AG10803 (cell line): Measurements from ENCODE around the gene OLIG3.

ENCODE experiments used
- DNase-seq: peaks from one replicate; pipeline ENCODE4 v3.0.0; 2010; ENCODE audit warnings: low read depth
- H3K4me3 ChIP-seq: 2 replicates; pipeline ENCODE4 v1.5.1; 2011; ENCODE audit warnings: mild to moderate bottlenecking, low read length, control low read depth
- CTCF ChIP-seq: conservative IDR thresholded peaks from 2 replicates; pipeline ENCODE4 v1.5.1; 2011; ENCODE audit warnings: mild to moderate bottlenecking, low read length, control low read depth, inconsistent platforms

OLIG3 gene

GRCh38 chr6:137490006-137490905 is 3.9 kb downstream of the OLIG3 start:
- no peak for DNase-seq
- no peak overlapping the region for H3K4me3 ChIP-seq
- TF ChIP-seq CTCF: no peak

DNA sequence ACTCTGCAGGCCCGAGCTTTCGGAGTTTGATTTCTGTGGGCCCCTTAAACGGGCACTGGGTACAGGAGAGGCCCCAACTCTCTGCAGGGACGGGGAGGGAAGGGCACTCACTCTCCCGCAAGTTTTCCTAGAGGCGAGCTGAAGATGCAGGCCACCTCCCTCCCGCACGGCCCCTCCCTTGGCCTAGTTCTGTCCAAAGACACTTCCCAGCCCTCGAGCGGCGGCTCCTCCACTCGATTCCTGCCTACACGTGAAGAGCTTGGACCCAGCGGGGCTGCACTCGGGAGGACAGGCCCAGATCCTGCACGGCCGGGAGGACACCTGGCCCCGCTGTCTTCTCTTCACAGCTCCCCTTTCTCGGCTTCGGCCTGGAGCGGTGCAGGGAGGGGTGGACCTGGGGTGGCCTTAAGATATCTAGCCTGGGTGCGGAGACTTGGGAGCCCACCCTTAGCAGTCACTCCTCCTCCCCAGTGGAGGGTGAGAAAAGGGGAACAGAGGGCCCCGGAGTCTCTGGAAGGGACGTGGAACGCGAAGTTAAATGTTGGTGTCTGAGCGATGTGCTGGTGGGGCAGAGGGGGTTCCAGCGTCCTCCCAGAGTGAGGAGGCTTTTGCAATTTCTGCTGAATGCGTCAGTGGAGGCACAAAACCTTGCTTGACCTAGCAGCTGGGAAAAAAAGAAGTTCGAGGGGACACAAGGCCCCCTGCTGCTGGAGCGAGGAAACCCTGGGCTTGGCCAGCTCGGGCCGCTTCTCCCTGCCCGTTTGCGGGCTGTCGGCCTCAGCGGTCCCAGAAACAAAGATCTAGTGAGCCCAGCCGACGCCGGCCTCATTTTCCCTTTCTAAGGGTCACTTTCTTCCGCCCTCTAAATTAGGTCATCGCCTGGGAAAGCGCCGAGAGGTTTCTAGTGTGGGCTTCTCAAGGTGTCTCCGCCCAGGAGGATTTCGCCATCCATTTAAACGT is 4.9 kb downstream of the OLIG3 start:
- no peak for DNase-seq
- TF ChIP-seq CTCF: no peak
- no peak overlapping the region for H3K4me3 ChIP-seq

DNA sequence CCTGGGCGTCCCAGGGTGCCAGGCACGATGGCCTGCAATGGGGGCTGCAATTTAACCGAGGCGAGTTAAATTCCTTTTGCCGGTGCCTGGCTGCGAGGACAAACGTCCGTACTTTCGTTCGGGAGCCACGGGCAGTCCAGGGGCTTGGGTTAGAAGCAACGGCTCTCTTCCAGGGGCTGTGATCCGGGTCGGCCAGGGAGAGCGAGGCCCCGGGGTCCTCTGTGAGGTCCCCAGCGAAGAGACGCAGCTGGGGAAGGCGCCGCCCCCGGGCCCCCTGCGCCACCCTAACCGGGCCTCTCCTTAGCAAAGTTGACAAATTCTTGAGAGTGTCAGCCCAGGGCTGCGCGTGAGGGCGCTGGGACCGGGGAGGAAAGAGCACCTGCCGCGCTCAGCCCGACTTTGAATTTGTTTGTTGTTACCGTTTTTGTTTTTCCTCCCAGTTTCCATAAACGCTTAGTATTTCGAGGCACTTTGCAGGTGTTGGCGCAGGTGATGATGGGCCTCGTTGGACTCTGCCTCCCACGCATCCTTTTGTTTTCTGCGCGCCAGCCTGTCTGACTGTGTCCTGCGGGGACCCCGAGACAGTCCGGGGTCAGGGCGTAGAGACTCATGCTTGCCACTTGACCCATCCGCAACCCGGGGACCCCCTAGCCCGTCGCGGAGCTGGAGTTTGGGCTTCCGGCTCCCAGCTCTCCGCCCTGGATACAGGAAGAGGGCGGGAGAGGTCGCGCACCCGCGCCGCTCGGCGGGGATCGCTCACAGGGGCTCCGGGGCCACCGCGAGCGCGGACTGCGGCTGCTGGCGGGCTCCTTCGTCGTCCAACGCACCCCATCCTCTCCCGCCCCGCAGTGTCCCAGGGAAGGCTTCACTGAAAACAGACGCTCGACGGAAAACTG is 5.8 kb downstream of the OLIG3 start:
- no peak for TF ChIP-seq CTCF
- no peak overlapping the region for H3K4me3 ChIP-seq
- no peak for DNase-seq

DNA sequence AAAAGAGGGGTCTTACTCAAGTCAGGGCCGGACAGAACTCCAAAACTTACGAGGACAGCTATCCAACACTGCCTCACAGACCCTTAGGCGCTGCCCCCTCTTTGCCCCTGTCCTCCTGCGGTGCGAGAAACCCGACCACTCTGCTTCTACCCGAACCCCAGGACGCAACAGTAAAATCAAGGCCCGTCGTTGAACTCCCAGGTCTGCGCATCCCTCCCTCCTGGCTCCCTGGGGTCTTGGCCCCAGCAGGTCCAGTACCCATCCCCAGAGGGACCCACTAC is 6.4 kb downstream of the OLIG3 start:
- DNase-seq: no peak
- TF ChIP-seq CTCF: no peak
- H3K4me3 ChIP-seq: no peak overlapping the region

- DNase-seq: no peak
- no peak overlapping the region for H3K4me3 ChIP-seq
- no peak for TF ChIP-seq CTCF
Measured at GRCh38 chr6:137487181-137487868, 6.9 kb downstream of the OLIG3 start.

DNA sequence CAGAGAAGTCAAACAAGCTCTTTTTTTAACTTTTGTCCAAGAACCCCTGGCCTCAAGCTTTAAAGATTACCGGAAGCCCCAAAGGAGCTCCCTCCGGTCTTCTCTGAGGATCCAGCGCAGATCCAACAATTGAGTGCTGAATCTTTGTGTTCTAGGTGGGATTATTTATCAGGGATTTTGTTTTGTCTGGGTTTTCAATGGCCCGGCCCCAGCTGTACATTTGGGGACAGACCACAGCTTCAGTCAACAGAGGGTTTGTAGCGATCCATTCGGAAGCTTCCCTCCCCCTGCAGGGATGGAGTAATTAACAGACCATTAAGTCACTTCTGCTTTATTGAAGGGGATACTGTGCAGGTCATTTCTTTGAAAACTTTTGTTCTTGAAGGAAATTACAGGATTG is 7.8 kb downstream of the OLIG3 start:
- H3K4me3 ChIP-seq: no peak overlapping the region
- no peak for TF ChIP-seq CTCF
- no peak for DNase-seq
